NCI-H2107 treated with DMSO at 0.1 percent for 48 hours (cell line): ENCODE data around the gene GPC5.
"Not testable (repeated sequence)": the region's sequence is repeated elsewhere in the genome, so short reads cannot be mapped to it uniquely, and the experiment has no call there.

ENCODE experiments used
- DNase-seq: peaks from one replicate; lab custom pipeline; 2025; ENCODE audit not compliant: unreplicated experiment; lab: John Stamatoyannopoulos, UW

Gene GPC5

DNA sequence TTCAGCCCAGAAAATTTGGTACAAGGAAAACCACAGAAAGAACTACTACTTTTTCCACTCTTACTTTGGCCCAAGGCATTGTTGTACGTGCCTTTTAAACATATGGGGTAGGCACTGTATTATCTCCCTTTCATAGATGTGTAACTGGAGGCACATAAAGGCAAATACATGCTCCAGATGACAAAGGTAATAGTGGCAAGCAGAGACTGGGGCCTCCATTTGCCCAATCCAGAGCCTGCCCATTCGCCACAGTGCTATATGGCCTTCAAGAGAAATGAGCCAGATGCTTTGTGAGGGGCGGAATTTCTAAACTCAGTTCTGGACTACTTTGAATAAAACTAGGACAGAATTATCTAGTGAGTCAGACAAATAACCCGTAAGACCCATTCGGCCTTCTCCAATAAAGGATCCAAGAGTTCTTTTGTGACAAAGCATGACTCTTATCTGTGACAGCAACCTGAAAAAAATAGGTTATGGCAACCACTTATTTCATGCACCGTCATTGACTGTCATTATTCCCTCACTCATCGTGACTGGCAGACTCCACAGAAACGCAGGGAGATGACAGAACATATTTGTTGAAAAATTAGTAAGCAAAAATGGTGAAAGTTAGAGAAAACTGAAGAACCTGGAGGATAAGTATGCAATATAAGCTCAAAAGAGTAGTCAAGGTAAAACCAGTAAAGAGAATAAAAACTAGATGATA lies 1116.2 kb downstream of the GPC5 start:
- no peak for DNase-seq

DNA sequence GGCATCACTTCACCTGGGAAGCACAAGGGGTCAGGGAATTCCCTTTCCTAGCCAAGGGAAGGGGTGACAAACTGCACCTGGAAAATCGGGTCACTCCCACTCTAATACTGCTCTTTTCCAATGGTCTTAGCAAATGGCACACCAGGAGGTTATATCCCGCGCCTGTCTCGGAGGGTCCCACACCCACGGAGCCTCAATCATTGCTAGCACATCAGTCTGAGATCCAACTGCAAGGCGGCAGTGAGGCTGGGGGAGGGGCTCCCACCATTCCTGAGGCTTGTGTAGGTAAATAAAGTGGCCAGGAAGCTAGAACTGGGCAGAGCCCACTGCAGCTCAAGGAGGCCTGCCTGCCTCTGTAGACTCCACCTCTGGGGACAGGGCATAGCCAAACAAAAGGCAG lies 1118.5 kb downstream of the GPC5 start:
- DNase-seq: not testable (repeated sequence)

DNA sequence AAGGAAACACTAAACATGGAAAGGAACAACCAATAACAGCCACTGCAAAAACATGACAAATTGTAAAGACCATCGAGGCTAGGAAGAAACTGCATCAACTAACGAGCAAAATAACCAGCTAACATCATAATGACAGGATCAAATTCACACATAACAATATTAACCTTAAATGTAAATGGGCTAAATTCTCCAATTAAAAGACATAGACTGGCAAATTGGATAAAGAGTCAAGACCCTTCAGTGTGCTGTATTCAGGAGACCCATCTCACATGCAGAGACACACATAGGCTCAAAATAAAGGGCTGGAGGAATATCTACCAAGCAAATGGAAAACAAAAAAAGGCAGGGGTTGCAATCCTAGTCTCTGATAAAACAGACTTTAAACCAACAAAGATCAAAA lies 1120.2 kb downstream of the GPC5 start:
- DNase-seq: not testable (repeated sequence)

DNA sequence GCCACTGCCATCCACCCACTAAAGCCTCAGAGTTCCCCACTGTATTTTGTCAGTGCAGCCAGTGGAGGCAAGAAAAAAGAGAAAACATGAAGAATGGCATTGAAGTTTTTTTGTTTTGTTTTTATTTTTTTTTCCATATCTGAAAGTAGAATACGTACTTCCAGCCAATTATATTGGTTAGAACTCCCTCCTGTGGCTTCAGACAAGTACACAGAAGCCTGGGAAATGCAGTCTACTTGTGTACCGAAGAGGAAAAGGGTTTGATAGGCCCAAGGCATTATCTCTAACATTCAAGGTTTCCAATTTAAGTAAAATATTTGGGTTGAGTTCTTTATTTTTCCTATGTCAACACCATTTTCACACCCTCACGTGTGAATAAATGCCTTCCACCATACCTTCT lies 1131.9 kb downstream of the GPC5 start:
- no peak for DNase-seq

DNA sequence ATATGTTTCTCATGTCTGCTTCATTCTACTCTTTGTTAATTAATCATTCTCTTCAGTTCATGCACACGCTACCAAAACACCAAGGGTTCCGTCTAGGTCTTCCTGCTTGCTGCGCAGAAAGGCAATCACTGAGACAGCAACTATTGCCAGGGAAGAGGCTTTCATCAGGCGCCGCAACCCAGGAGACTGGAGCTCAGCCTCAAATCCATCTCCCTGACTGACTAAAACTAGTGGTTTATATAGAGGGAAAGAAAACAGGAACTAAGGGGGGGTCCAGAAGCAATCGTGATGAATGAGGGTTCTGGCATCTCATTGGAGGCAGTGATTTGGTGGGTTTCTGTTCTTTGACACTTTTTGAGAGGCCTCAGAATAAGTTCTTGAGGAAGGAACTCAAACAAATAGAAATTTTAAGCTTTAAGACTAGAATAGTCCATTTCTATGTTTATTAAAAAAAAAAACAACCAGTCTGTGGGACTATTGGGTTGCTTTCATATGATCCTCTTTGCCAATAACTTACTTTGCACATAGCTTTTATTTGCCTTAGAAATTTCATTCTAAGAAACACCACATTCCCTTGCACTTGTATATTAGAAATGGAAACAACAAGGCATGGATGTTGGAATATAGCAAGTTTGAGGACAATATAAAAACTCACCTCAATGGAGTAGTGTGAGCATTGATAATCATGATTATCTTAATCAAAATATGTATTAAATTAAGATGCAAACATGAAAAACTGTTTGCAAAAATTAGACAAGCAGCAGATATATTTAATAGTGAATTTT lies 1137.0 kb downstream of the GPC5 start:
- DNase-seq: no peak

DNA sequence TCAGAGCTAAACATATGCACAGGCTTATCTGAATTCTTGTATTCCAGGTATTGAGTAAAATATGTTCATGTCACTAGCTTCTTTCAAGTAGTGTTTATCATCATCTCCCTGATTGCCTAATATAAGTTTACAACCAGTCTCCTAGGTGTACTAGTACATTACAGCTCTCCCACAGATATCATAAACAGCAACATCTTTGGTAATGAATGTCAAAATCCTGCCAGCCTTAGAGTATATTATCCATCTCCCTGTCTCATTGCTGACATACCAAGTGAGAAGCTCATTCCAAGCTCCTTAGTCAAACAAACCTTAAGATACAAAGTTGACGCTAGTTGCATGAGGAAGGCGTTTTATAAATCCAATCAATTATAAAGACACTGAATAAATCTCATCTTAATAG lies 1139.0 kb downstream of the GPC5 start:
- DNase-seq: no peak

DNA sequence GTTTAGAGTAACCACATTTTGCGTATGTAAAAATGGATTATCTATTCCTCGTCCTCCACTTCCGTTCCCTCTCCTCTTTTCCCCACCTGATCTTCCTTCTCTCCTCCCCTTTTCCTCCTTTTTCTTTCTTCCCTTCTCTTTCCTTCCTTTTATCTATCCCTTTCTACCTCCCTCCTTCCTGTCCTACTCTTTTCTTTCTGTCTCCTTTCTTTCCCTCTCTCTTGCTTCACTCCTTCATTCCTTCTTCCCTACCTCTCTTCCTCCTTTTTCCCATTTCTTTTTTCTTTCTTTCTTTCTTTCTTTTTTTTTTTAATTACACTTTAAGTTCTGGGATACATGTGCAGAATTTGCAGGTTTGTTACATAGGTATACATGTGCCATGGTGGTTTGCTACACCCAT lies 1139.7 kb downstream of the GPC5 start:
- no peak for DNase-seq

DNA sequence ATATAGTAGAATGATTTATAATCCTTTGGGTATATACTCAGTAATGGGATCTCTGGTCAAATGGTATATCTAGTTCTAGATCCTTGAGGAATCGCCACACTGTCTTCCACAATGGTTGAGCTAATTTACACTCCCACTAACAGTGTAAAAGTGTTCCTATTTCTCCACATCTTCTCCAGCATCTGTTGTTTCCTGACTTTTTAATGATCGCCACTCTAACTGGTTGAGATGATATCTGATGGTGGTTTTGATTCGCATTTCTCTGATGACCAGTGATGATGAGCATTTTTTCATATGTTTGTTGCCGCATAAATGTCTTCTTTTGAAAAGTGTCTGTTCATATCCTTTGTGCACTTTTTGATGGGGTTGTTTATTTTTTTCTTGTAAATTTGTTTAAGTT lies 1140.7 kb downstream of the GPC5 start:
- not testable (repeated sequence) for DNase-seq

DNA sequence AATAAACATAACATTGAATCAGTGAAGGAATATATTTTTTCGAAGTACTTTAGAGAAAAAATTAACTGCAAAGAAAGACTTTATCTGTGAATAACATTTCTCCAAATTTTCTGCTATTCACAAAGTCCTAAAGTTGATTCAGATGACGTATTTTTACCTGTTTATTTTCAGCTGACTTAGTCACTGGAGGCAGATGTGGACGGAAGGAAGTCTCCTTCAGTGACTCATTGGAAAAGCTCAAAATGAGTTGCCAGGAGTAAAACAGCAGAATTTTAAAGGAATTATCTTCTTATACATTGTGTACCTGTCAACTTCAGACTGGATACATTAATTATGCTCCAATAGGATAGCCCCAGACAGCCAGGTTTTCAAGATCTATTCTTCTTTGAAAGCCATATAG lies 1148.8 kb downstream of the GPC5 start:
- DNase-seq: no peak

DNA sequence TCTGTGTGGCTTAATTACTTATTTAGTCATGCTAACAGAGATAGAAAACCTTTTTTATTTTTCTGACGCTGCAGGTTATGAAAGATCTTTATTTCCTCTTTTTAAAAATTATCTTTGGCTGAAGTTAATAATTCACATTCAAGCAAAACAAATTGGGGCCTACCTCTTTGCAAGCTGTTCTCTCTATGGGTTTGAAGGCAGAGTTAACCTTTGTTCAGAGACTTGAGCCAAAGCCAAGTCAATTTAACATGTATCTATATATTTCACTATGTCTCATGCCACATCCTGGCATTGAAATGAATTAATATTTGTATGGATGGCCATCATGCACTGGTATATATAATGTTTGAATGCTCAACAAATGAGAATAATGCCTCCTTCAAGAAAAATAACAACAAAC lies 1150.9 kb downstream of the GPC5 start:
- DNase-seq: no peak

DNA sequence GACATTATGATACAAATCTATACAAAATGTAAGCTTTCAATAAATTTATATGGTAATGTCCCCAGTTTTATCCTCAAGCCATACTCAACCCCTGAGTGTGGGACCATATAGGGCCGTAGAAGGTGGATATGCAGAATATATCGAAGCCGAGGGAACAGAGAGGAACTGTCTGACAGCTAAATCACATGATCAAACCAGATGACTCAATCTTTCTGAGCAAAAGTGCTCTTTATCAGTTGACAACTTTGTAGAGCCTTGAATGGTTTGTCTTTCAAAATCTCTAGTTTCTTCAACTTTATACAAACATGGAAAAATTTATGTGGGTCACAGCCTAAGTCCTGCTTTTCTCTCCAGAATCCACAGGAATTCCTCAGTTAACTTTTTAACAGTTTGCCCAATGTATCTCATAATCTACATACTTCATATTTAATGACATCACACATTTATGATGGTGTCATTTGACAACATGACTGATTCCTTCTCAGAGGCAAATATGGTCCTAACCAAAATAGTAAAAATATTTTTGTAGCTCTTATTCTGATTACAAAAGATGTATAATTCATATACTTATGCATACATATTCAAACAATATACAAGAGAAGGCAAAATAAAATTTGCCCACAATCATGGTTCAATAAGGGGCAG lies 1155.2 kb downstream of the GPC5 start:
- DNase-seq: no peak

DNA sequence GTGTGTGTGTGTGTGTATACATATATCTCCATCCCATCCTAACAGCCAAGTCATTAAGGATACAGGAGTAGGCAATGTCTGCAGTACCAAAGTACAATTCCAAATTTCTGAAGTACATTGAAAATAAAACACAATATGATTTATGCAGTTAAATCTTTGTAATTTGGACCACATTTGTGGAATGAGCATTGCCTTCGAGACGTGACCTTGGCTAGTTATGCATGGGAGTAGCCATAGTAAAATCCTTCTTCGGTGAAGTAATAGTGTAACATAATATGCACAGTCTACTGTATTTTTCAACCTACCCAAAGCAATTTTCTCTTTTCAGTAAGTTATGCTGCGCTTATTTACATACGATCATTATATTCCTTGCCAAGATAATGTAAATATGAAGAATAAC lies 1162.5 kb downstream of the GPC5 start:
- no peak for DNase-seq

DNA sequence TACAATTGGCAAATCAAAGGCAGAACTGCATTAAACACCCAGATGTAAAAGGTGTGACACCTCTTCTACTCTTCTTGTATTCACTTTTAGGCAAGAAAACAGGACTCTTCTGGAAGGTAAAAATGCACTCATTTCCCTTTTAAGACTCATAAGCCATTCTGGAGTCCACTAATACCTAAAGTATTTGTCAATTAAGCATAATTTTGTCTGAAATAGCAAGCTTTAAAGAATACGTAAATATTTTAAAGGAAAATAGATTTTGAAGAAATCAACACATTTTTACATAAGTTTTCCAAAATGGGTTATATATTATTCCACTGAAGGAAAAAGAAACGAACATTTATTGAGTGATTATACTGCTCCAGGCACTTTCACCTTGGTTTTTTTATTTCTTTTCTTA lies 1166.5 kb downstream of the GPC5 start:
- DNase-seq: no peak

DNA sequence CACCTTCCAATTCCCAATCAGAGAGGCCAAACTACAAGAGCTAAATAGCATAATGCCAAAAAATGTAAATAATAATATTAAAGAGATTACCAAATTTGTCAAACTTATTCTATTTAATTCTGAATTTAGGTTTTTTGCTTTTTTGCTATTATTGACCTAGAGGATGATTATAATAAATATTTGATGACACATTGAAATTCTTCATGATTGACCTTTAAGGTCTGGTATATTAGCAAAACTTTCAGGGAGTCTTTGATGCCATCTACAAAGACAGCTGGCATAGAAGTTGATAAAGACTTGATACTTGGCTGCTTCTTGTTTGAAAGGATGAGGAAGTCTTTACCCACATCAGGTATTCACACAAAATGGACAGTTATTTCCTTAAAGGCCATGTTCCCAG lies 1168.3 kb downstream of the GPC5 start:
- no peak for DNase-seq

DNA sequence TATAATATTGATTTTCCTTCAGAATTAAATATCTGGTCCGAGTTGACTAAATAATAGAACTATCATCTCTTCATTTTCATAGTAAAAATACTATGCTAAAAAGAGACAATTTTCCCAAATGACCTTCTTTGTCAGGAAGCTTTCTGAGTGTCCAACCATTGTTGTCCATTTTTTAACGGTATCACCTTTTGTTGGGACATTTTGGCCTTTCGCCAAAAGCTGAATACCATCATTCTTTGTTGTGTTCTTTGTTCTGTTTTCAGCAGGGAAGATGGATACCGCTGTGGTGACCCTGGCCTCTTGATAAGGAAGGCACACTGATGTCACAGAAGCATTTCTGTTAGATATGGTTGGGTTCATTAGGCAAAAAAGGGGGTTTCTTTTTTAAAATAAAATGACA lies 1173.8 kb downstream of the GPC5 start:
- no peak for DNase-seq

DNA sequence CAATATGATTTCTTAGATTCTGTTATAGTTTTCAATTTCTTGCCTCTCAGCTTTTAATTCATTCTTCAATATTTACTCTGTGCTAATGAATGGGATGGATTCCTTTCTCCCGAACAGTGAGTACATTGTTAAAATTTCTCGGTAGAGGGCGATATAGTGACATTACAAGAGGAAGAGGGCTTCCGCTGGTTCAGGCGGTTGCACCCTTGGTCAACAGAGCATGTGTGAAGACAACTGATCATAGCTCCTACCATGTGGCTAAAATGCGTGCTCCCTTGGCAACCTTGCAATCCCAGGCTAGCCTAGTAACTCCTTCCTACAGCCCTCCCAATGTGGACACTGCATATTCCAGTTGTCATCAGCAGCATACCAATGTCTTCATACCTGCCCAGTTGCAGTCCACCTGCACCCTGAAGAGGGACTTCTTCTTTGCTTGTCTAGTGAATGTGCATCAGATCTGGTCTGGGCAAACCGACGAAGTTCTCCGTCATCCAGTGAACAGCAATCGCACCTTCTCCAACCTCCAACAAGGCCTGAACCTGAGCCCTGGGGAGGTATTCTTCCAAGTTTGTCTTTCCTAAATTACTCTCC lies 1175.1 kb downstream of the GPC5 start:
- no peak for DNase-seq

DNA sequence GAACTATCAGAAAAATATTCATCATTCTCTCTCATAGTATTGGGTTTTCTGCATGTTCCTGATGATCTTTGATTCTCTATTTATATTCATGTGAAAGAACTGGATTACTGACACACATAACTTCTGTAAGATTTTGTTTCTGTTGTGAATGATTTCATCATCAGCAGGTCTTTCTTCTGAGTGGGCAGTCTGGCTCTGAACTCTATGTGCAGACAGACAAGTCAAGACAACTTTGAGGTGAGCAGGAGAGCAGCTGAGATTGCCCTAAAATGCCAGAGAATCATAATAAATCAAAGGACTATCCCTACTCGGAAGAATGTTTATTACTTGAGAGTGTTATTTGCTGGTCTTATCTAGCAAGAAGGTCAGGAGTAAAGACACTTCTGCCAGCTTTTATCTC lies 1176.1 kb downstream of the GPC5 start:
- no peak for DNase-seq

DNA sequence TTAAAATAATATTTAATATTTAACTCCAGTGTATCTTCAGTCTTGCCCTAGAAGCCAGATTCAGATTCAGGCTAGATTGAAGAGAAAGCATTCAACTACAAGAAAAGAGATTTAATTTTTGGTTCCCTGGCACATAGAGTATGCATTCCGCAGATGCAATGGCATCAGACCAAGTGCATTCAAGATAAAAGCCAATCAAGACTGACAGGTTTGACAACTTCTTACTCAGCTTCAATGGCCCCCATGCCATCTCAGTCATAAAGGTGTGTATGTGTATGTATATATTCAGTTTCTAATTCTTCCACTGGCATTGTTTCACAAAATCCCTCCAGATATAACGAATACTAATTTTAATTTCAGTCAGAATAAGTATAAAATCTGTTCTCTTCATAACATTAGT lies 1177.4 kb downstream of the GPC5 start:
- no peak for DNase-seq

DNA sequence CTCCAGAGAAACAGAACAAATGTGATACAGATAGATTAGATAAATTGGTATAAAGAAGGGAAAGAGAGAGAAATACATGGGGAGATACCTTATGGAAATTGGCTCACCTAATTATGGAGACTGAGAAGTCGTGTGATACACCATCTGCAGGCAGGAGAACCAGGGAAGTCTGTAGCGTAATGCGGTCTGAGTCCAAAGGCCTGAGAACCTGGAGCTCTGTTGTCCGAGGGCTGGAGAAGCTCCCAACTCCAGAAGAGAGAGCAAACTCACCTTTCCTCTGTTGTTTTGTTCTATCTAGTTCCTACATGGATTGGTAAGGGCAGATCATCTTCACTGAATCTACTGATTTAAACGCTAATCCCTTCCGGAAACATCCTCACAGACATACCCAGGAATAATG lies 1179.9 kb downstream of the GPC5 start:
- no peak for DNase-seq

DNA sequence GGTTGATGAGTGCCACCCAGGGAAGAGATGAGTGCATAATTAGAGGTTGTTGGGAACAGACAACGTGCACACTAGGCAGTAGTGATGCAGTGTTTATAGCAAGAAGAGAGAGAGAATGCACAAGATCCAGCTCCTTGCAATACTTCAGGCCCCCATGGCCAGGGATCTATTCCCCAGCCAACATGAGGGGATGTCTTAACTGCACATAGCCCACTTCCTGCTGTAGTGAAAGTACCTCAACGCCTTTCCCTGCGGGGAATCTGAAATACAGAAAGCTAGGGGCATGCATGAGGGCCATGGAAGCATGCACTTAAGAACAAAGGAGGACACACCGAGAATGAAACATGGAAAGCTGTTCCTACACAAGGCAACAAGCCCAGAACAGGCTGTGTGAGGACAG lies 1191.5 kb downstream of the GPC5 start:
- DNase-seq: no peak

DNA sequence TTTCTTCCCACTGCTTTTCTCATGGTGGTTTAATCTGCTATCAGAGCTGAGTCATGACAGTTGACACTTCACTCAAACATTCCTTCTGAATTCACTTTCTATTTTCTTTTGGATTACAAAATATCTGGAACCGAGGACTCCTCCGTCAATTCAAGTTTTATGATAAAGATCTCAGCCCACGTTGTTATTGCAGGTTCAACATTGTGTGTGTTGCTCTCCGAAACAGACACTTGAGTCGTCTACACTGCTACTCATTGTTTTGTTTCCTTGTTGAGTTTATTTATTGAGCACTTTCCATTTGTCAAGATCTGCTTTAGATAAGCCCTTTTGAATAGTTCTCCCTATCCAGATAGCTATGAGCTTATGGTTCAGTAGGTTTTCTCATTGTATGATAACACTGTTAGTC lies 1192.1 kb downstream of the GPC5 start:
- DNase-seq: no peak

DNA sequence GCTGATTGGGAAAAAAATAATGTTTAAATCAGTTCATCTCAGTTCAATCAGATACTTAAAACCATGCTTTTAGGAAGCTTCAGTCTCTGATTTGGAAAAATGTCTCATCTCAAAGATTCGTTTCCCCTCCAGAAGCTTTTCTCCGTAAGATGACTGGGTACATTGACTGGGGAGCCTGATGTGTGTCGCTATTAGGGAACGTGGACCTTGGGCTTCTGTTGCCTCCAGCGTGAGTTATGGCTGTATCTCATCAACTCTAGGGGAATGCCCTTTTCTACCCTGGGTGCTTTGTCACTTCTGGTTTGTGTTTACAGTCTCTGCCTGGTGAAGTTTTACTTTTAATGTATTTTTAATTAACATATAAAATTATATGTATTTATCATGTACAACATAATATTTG lies 1192.7 kb downstream of the GPC5 start:
- DNase-seq: no peak
